NCI-H82 treated with DMSO at 0.1 percent for 48 hours (cell line): Measurements from ENCODE around the gene PDE4D.
"Not testable (repeated sequence)": the region's sequence is repeated elsewhere in the genome, so short reads cannot be mapped to it uniquely, and the experiment has no call there.

Experiments used
- DNase-seq: peaks from one replicate; lab custom pipeline; 2025; ENCODE audit not compliant: unreplicated experiment; lab: John Stamatoyannopoulos, UW

PDE4D gene

GRCh38 chr5:59390074-59390659, 503.4 kb downstream of the PDE4D start:
- no peak for DNase-seq

DNA sequence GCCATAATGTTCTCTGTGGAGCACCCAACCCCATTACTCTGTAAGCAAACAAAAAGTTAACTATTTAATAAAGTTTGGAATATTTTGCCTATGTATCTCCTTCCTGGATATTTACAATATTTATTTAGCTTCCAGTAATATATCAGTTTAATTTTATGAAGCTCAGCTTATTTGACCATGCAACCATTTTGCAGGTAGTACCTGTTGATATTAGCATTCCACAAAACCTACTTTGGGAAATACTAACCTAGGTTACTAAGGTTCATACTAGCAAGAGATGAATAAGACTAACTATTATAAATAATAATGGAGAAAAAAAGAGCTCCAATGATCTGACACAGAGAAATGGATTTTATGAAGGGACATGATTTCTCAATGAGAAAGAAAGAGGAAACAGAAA, 506.4 kb downstream of the PDE4D start:
- no peak for DNase-seq

- no peak for DNase-seq
Observed at GRCh38 chr5:59385700-59386099, 507.8 kb downstream of the PDE4D start.

- DNase-seq: peak; percentile 51
Observed at GRCh38 chr5:59380350-59380951, 513.1 kb downstream of the PDE4D start.

DNA sequence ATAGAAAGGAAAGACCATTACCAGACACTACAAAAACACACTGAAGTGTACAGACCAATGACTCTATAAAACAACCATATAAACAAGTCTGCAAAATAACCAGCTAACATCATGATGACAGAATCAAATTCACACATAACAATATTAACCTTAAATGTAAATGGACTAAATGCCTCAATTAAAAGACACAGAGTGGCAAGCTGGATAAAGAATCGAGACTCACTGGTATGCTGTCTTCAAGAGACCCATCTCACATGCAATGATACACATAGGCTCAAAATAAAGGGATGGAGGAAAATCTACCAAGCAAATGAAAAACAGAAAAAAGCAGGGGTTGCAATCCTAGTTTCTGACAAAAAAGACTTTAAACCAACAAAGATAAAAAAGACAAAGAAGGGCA, 519.5 kb downstream of the PDE4D start:
- DNase-seq: not testable (repeated sequence)

DNA sequence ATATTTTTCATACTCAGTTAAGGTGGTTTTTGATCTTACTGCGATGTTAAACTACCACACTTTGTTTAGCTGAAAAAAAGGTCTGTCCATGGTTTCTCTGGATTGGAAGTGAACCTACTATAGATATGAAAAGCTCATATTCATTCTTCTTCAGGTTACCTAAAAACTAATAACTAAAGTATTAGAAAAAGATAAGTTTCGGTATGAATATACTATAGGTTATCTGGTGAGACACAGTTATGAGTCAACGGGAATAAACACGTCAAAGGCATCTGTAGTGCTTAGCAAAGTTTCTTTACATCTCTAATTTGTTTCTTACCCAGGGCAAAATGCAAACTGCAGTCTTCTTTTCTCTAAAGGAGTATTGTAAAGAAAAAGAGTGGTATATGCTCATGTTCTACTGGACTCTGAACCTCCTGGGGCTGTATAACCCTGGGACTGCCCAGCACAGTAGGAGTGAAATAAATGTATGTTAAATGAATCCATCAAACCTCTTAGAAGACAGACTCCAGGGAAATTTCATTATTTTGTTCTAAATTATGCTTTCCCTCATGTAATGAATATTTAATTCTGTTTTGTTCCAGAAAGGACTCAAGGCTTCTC, 521.9 kb downstream of the PDE4D start:
- no peak for DNase-seq

- DNase-seq: no peak
Observed at GRCh38 chr5:59368951-59369350, 524.6 kb downstream of the PDE4D start.

DNA sequence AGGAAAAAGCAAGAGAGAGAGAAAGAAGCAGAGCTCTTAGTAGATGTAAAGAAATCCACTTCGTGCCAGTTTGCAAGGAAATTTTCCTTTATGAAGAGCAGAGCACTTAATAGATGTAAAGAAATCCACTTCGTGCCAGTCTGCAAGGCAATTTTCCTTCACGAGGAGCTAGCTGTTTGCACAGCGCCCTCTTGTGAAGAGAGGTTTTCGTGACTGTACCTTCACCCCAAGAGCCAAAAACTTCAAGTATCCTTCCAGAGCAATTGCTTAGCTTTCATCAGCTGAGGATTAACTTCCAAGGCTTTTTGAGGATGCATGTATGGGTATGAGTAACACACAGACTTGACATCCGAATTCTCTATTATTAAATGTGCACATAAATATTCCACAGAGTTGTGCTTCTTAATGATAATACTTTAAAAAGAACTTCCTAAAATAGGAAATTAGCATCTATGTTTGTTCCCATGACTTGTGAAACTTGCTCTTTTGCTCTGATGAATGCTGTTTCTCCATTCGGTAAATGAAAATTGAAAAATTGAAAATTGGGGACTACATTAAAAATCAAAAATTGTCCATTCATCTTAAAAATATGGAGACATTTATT, 525.6 kb downstream of the PDE4D start:
- DNase-seq: peak; percentile 29

DNA sequence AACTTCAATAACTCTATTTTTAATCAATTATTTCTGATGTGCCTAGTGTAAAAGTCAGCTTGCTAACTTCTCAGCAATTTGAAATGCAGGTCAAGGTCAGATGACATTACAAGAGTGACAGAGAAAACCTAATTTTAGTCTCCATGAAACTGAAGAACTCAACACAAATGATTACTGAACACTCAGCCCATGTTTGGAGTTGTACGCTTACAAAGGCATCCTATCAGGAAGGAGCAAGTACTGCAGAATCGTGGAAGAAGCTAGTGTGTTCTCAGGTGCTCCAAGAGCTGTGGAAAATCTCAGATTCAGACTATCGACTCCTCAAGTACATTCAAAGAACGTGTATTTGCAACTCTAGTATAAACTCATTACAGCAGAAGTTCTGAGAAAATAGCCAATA, 526.7 kb downstream of the PDE4D start:
- DNase-seq: no peak

GRCh38 chr5:59362438-59362837, 531.1 kb downstream of the PDE4D start:
- no peak for DNase-seq

GRCh38 chr5:59361454-59361853, 532.1 kb downstream of the PDE4D start:
- DNase-seq: no peak

GRCh38 chr5:59360130-59360555, 533.4 kb downstream of the PDE4D start:
- no peak for DNase-seq

DNA sequence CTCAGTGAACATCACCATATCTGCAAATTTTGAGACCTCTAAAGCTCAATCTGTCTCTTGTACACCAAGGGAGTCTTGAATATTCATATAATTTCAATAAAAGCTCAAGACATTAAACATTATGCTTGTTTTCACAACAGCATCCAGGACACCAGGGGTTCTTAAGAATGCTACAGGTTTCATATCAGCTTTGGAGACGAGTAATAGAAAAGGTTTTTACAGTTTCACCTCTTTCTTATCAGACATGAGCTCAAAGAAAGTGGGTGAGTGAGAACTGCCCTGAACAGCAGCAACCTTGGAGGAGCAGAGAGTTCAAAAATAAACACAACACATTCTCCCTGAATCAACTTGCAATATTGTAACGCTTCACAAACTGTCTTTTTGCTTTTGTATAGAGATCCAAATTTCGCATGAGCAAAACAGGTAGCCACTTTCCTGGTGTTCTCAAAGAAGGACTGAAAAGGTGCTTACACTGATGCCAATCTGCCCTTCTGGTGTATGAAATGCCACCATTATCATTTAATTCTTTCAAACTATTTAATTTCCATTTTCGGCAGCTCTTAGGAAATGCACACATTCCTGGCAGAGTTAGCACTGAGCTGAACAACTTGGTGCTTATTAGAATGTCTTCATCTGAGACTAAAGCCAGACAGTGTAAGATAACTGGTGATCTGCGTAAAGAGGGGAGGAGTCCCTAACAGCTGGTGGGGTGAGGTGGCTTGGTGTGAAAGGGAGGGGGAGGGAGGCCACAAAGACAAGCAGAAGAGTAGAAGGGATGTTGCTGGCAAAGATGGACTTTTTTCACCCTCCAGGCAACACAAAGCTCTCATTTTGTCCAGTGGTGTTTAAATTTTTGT, 535.3 kb downstream of the PDE4D start:
- peak; percentile 41 for DNase-seq

DNA sequence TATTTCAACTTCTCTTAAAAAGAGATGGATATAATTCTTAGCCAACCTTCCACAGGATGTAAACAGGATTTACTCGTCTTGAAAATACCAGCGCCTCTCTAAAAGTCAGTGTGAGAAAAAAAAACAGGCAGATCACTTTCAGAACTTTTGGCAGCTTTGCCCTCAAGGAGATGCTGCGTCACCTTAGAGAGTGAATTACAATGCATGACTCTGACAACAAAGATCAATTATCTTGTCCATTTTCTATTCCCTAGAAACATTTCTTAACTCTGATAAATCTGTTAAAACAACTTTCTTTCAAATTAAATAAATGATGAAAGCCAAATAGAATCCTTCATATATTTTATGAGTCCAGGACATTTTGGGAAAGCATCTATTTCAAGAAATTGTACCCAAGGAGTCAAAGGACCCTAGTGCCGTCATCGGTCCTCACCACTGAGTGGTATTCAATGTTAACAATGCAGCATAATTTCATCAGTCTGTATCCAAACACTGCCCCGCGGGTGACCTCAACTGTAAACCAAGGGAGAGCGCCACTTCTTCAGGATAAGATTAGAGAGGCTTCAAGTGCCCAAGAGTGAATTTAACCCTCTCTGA, 536.0 kb downstream of the PDE4D start:
- peak; percentile 31 for DNase-seq

GRCh38 chr5:59356813-59357380, 536.6 kb downstream of the PDE4D start:
- no peak for DNase-seq

DNA sequence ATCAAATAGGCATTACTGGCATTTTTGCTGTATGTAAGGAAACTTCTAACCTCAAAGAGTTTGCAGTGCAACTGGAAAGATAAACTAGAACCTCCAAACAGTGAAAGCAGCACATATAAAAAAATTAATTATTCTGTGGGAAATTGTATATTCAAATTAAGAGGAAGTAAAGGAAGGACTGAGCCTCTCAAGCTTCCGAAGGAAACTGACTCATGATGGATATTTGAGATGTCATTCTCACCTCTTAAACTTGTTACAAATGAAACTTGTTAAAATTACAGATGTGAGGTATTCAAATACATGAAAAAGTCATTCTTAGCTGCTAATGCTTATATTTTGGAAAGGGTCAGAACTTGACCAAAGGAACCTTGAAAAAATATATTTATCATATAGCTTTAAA, 538.7 kb downstream of the PDE4D start:
- DNase-seq: no peak

- no peak for DNase-seq
Observed at GRCh38 chr5:59354274-59354673, 539.3 kb downstream of the PDE4D start.

GRCh38 chr5:59351076-59351794, 542.3 kb downstream of the PDE4D start:
- no peak for DNase-seq

- no peak for DNase-seq
Observed at GRCh38 chr5:59348189-59348588, 545.3 kb downstream of the PDE4D start.

DNA sequence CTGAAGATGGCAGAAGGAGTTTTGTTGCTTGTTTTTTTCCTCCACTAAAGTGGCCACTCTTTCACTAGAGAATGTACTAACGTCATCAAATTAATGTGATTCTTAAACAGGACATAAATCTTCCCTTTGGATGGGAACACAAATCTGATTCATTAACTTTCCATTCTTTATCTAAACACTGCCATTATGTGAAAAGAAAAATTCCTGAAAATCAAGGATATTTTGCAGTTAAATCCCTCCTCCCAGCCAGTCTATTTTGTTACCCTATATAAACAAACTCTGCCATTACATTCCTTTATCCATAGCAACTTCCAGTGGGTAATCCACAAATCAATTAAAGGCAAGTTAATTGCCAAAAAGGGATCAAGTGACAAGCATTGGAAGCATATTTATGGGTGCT, 546.5 kb downstream of the PDE4D start:
- no peak for DNase-seq
